Measurements from ENCODE around the gene RFC4.
"Not testable (repeated sequence)": the region's sequence is repeated elsewhere in the genome, so short reads cannot be mapped to it uniquely, and the experiment has no call there.

The RFC4 gene

GRCh38 chr3:186806089-186807055 lies at the start of gene RFC4:
Gene RFC4, minus strand, starts transcription at chr3:186806482. Its CDS starts 1,769 bp downstream, at chr3:186804713.
- DNase-seq (ENCODE audit: low read depth in 2 of 2) = peak; percentile 41 to 77

- DNase-seq (ENCODE audit: low read depth in 2 of 2) = no peak
Observed at GRCh38 chr3:186854954-186855353, 48.7 kb upstream of the RFC4 start.

DNA sequence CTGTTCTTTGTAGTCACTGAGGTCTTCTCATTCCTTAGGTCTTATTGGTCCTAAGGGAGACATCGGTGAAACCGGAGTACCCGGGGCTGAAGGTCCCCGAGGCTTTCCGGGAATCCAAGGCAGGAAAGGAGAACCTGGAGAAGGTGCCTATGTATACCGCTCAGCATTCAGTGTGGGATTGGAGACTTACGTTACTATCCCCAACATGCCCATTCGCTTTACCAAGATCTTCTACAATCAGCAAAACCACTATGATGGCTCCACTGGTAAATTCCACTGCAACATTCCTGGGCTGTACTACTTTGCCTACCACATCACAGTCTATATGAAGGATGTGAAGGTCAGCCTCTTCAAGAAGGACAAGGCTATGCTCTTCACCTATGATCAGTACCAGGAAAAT lies 47.9 kb upstream of the RFC4 start:
- DNase-seq (ENCODE audit: low read depth in 2 of 2) = no peak

GRCh38 chr3:186852994-186853393 lies 46.7 kb upstream of the RFC4 start:
- no peak for DNase-seq (ENCODE audit: low read depth in 2 of 2)

- not testable (repeated sequence) for DNase-seq (ENCODE audit: low read depth in 2 of 2)
Observed at GRCh38 chr3:186851835-186852234, 45.6 kb upstream of the RFC4 start.

DNA sequence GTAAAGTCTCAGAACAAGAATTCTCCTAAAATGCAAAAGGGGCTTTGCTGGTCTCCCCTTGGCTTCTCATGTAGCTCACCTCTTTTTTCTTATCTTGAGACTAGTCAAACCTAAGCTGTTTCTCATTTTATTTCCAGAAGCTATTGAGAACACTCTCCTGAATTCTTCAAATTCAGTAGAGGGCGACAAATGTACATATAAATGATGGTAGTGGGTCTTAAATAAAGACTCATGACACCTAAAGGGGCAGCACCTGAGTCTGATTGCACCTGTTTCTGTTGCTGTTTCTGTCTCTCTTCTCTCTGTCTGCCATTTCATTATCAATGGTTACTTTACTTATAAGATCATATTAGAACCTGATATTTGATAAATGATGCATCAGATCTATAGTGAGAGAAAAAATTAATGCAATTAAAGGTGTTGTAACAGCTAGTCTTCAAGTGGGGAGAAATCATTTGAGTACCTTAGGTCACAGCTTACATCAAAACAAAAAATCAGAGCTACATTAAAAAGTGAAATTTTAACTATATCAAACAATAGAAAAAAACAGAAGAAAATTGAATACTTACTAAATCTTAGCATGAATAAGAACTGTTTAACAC lies 43.2 kb upstream of the RFC4 start:
- no peak for DNase-seq (ENCODE audit: low read depth in 2 of 2)

DNA sequence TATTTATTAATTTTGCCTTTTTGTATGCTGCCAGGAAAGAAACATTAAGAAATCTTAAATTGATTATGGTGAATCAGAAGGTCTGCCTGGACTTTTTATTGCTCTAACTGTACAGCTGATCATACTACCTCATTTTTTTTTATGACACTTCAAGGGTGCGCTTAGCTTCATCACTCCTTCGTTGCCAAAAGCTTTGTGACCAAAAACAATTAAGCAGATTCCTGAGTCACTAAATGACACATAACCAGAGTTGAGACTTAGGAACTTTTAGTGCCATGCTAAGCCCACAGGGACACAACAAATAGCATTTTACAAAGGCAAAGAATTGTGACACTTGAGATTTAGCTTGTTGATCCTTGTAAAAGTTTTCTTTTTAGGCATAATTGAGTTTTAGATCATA lies 41.2 kb upstream of the RFC4 start:
- no peak for DNase-seq (ENCODE audit: low read depth in 2 of 2)

DNA sequence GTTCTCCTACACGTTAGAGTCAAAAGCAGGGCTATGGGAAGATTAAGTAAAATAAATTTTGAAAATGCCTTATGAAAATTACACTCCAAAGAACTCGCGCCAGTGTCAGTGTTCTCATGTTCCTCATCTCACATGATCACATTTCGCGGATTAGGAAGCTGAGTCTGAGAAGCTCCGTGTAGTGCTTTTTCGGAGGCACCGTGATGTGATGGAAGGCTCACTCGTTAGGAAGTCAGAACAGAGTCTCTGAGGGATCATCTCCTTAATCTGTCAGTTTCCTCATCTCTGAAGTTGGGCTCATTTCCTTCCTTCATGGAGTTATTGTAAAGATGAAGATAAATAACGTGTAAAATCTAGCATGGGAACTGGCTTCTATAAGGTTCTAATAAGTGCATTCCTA lies 39.5 kb upstream of the RFC4 start:
- DNase-seq (ENCODE audit: low read depth in 2 of 2) = no peak

- DNase-seq (ENCODE audit: low read depth in 2 of 2) = no peak
Observed at GRCh38 chr3:186844908-186845307, 38.6 kb upstream of the RFC4 start.

- DNase-seq (ENCODE audit: low read depth in 2 of 2) = no peak
Observed at GRCh38 chr3:186843039-186843432, 36.8 kb upstream of the RFC4 start.

DNA sequence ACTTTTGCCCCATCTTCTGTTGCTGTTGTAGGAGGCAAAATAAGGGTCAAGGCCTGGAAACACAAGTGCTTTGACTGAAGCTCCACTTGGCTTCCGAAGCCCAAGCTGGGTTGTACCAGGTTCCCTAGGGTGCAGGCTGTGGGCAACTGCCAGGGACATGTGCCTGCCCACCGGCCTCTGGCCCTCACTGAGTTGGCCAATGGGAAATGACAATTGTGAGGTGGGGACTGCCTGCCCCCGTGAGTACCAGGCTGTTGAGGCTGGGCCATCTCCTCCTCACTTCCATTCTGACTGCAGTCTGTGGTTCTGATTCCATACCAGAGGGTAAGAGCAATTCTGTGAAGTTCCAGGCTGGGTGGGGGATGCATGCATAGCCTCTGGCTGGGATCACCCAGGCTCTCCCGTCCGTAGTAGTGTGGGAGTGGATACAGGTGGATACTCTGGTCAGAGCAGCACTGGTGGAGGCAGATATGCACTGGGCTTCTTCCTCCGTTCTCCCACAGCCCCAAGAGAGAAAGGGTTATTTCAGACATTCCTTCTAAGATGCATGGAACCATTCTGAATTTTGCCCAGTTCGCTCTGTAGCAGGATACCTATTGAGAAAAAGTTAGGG lies 36.2 kb upstream of the RFC4 start, which contains the start of gene ADIPOQ:
TSS of gene ADIPOQ (plus strand) at position 285 of the 613 bp plus-strand sequence. CDS start 10,349 bp downstream, outside the sequence.
- DNase-seq (ENCODE audit: low read depth in 2 of 2) = no peak

GRCh38 chr3:186841620-186842019 lies 35.3 kb upstream of the RFC4 start:
- no peak for DNase-seq (ENCODE audit: low read depth in 2 of 2)

DNA sequence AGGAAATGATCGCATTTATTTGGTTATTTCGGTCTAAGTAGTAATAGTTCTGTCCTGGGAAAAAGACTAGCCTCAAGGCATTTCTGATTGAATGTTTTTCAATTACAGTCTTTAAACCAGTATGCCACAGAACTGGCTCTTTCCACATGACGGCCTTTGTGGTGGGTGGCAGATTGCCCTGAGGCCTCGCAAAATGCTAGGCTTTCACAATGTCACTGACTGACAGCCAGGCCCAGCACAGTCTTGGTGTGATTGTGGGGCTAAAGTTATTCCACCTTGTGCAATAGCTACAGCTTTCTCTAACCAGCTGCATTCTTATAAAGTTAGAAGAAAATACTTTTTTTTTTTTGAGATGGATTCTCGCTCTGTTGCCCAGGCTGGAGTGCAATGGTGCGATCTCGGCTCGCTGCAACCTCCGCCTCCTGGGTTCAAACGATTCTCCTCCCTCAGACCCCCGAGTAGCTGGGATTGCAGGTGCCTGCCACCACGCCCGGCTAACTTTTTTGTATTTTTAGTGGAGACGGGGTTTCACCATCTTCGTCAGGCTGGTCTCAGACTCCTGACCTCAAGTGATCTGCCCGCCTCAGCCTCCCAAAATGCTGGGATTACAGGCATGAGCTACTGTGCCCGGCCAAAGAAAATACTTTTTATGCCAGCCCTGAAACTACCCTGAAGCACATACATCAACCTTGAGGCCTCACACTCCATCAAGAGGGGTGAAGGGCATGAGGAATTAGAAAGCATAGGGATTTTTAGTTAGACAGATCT lies 33.8 kb upstream of the RFC4 start:
- DNase-seq (ENCODE audit: low read depth in 2 of 2) = no peak

- no peak for DNase-seq (ENCODE audit: low read depth in 2 of 2)
Observed at GRCh38 chr3:186832276-186832675, 26.0 kb upstream of the RFC4 start.

DNA sequence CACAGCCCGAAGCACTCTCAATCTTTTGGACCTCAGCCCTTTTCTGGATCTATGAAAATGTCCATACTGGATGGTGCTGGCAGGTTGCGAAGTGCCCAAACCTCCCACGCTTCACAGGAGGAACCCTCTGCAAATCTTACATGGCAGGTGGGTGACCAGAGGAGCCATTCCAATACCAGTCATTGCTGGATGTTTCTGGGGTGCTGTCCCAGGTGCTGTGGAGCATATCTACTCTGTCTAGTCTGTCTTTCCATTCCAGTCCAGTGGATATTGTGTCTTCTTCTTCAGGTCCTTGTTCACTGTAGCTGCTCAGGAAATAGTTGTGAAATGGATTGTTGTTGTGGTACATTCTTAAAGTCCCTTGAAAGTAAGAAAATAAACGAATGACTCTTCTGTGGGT lies 25.5 kb upstream of the RFC4 start:
- DNase-seq (ENCODE audit: low read depth in 2 of 2) = no peak

- DNase-seq (ENCODE audit: low read depth in 2 of 2) = no peak
Observed at GRCh38 chr3:186828340-186828739, 22.1 kb upstream of the RFC4 start.

GRCh38 chr3:186826976-186827857 lies 20.9 kb upstream of the RFC4 start:
- peak; percentile 62 to 63 for DNase-seq (ENCODE audit: low read depth in 2 of 2)

DNA sequence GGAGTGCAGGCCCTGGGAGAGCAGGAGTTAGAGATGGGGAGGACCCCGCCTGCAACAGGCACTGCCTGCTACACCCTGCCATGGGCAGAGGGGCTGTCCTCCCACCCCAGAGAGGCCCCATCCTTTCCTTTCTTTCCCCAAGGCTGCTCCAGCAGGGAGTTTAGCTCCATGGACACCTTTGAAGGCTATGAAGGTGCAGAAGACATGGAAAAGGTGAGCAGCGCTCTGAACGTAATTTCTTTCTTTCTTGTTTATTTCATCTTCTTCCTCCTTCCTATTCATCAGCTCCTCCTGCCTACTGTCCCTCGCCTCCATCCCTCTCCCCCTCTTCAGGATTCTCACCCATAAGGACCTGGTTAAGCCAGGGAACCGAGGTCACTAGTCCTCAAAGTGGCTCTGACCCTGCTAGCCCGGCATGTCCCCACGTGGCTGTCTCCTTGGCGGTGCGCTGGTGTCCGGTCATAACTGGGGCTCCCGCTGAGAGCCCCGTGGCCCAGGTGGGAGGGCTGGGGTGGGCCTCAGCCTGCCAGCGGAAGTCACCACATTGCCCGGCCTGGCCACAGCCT lies 20.2 kb upstream of the RFC4 start:
- DNase-seq (ENCODE audit: low read depth in 2 of 2) = no peak

- no peak for DNase-seq (ENCODE audit: low read depth in 2 of 2)
Observed at GRCh38 chr3:186825872-186826409, 19.7 kb upstream of the RFC4 start.

DNA sequence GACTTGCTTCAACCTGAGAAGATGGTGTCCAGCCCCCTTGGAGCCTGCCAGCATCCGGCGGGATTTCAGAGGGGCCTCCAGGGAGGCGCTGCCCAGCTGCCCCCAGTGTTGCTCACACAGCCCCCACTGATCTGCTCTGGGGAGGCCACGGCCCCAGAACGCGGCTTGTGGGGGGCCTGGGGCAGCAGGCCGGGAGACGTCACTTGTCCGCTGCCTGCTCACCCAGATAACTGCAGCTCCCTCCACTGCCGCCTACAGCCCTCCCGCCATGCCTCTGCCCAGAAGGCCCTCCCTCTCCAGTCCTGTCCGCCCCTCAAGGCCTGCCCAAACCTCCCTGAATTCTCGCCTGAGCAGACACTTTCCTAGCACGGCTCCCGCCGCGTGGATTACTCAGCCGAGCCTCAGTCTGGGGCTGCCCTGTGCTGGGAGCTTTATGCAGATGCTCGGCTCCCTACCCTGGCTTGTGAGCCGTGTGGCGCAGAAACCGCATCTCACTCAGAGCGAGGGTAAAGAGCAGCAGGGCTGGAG lies 19.1 kb upstream of the RFC4 start:
- DNase-seq (ENCODE audit: low read depth in 2 of 2) = no peak

All from stimulated activated CD4-positive, alpha-beta T cell treated with anti-CD3 and anti-CD28 coated beads, Interleukin-1b, Interleukin-23, amount 100 ng/mL, for 1 hour (primary cell).